Subcutaneous abdominal adipose tissue (tissue), 5 donors: Measurements from ENCODE around the gene SP3.

Experiments used
- H3K27ac ChIP-seq: one replicate; pipeline ENCODE4 v1.7.0; 2013; ENCODE audit warnings: low read depth, mild to moderate bottlenecking, inconsistent platforms, low read length, moderate library complexity
- H3K27me3 ChIP-seq, 5 donors: one replicate each; pipeline ENCODE4 v1.7.0; 2013; ENCODE audit warnings: low read length in 5 of 5, inconsistent platforms in 1 of 5; ENCODE audit not compliant: control insufficient read depth in 5 of 5, insufficient read depth in 4 of 5
- H3K36me3 ChIP-seq, 5 donors: one replicate each; pipeline ENCODE4 v1.7.0; 2013; ENCODE audit warnings: low read length in 5 of 5; ENCODE audit not compliant: control insufficient read depth in 5 of 5, insufficient read depth in 5 of 5
- H3K4me1 ChIP-seq, 5 donors: one replicate each; pipeline ENCODE4 v1.7.0; 2013; ENCODE audit warnings: low read length in 5 of 5, mild to moderate bottlenecking in 3 of 5, moderate library complexity in 1 of 5; ENCODE audit not compliant: control insufficient read depth in 5 of 5, insufficient read depth in 5 of 5
- H3K4me3 ChIP-seq, 5 donors: one replicate each; pipeline ENCODE4 v1.7.0; 2013; ENCODE audit warnings: low read length in 5 of 5, low read depth in 1 of 5
- H3K9ac ChIP-seq, 5 donors: one replicate each; pipeline ENCODE4 v1.7.0; 2013; ENCODE audit warnings: low read length in 5 of 5, mild to moderate bottlenecking in 4 of 5, moderate library complexity in 3 of 5
- H3K9me3 ChIP-seq, 5 donors: one replicate each; pipeline ENCODE4 v1.7.0; 2013; ENCODE audit warnings: low read length in 5 of 5; ENCODE audit not compliant: control insufficient read depth in 5 of 5
- donor health status: healthy.
- donor health status: healthy.
- donor health status: healthy.
- donor health status: healthy.
- donor health status: healthy.

SP3 gene

GRCh38 chr2:173965372-173966025 lies at the start of gene SP3:
Gene SP3 (minus strand): TSS chr2:173965373. CDS start chr2:173965171, 202 bp downstream.
- peak within 1 kb of the TSS; percentile 74 to 95 (median 89) for H3K9ac ChIP-seq
- peak within 1 kb of the TSS; percentile 72 to 95 (median 90) for H3K4me3 ChIP-seq
- H3K27me3 ChIP-seq, result no peaks in the 10 kb centered on the region
- peaks cover 0 to 3% (median 0%) of the 10 kb centered on the region in 5 donors for H3K36me3 ChIP-seq
- H3K27ac ChIP-seq, result peak within 1 kb of the TSS; percentile 98
- H3K4me1 ChIP-seq, result peaks cover 0 to 28% (median 24%) of the 10 kb centered on the region in 5 donors
- peaks cover 0 to 4% (median 0%) of the 10 kb centered on the region in 5 donors for H3K9me3 ChIP-seq

GRCh38 chr2:174014699-174015070 lies 49.5 kb upstream of the SP3 start:
- H3K36me3 ChIP-seq, result no peaks in the 10 kb centered on the region
- peak overlapping the region; percentile 100 for H3K27ac ChIP-seq
- peak overlapping the region in 1 of 5 donors; percentile 10 for H3K4me3 ChIP-seq
- H3K9me3 ChIP-seq, result no peaks in the 10 kb centered on the region
- peaks cover 8 to 46% (median 46%) of the 10 kb centered on the region in 5 donors for H3K4me1 ChIP-seq
- H3K27me3 ChIP-seq, result no peaks in the 10 kb centered on the region
- peak overlapping the region in 3 of 5 donors; percentile 15 to 75 (median 42) for H3K9ac ChIP-seq

GRCh38 chr2:174014011-174014698 lies 49.0 kb upstream of the SP3 start:
- H3K27me3 ChIP-seq, result no peaks in the 10 kb centered on the region
- H3K27ac ChIP-seq, result peak overlapping the region; percentile 100
- peaks cover 8 to 46% (median 46%) of the 10 kb centered on the region in 5 donors for H3K4me1 ChIP-seq
- peak overlapping the region in 4 of 5 donors; percentile 42 to 97 (median 78) for H3K9ac ChIP-seq
- H3K9me3 ChIP-seq, result no peaks in the 10 kb centered on the region
- H3K36me3 ChIP-seq, result no peaks in the 10 kb centered on the region
- H3K4me3 ChIP-seq, result peak overlapping the region in 3 of 5 donors; percentile 35 to 67 (median 64)

- H3K4me3 ChIP-seq, result peak overlapping the region; percentile 63 to 72 (median 67)
- no peaks in the 10 kb centered on the region for H3K36me3 ChIP-seq
- H3K9ac ChIP-seq, result peak overlapping the region; percentile 75 to 97 (median 90)
- H3K27me3 ChIP-seq, result no peaks in the 10 kb centered on the region
- H3K4me1 ChIP-seq, result peaks cover 8 to 46% (median 46%) of the 10 kb centered on the region in 5 donors
- no peaks in the 10 kb centered on the region for H3K9me3 ChIP-seq
- peak overlapping the region; percentile 100 for H3K27ac ChIP-seq
These were observed 48.2 kb upstream of the SP3 start for GRCh38 chr2:174013315-174013751.

- no peaks in the 10 kb centered on the region for H3K36me3 ChIP-seq
- peak overlapping the region; percentile 100 for H3K27ac ChIP-seq
- peak overlapping the region; percentile 75 to 97 (median 90) for H3K9ac ChIP-seq
- no peaks in the 10 kb centered on the region for H3K27me3 ChIP-seq
- peak overlapping the region; percentile 63 to 72 (median 67) for H3K4me3 ChIP-seq
- H3K9me3 ChIP-seq, result no peaks in the 10 kb centered on the region
- peaks cover 8 to 46% (median 46%) of the 10 kb centered on the region in 5 donors for H3K4me1 ChIP-seq
These were observed 47.5 kb upstream of the SP3 start for GRCh38 chr2:174012347-174013314.

- Histone ChIP-seq H3K4me3 (peak overlapping the region in 2 of 5 donors; percentile 65 to 67), H3K27ac (peak overlapping the region; percentile 100), H3K9ac (peak overlapping the region in 1 of 5 donors; percentile 23), H3K4me1 (peaks cover 8 to 46% (median 46%) of the 10 kb centered on the region in 5 donors), H3K36me3 (no peaks in the 10 kb centered on the region), H3K9me3 (no peaks in the 10 kb centered on the region), H3K27me3 (no peaks in the 10 kb centered on the region)
These were observed 46.6 kb upstream of the SP3 start for GRCh38 chr2:174011796-174012195.

- Histone ChIP-seq H3K4me1 (peaks cover 8 to 51% (median 47%) of the 10 kb centered on the region in 5 donors), H3K27ac (peak overlapping the region; percentile 100)
These were observed 46.0 kb upstream of the SP3 start for GRCh38 chr2:174011173-174011572.

GRCh38 chr2:174009488-174010223 lies 44.5 kb upstream of the SP3 start:
- Histone ChIP-seq H3K4me3 (no peak overlapping the region), H3K36me3 (no peaks in the 10 kb centered on the region), H3K27me3 (no peaks in the 10 kb centered on the region), H3K4me1 (peaks cover 8 to 59% (median 53%) of the 10 kb centered on the region in 5 donors), H3K9ac (no peak overlapping the region), H3K27ac (no peak overlapping the region), H3K9me3 (no peaks in the 10 kb centered on the region)

More at GRCh38 chr2:174011173-174011572, 46.0 kb upstream of the SP3 start:
- Histone ChIP-seq H3K9me3 (no peaks in the 10 kb centered on the region), H3K36me3 (no peaks in the 10 kb centered on the region), H3K9ac (no peak overlapping the region), H3K27me3 (no peaks in the 10 kb centered on the region), H3K4me3 (no peak overlapping the region)

- Histone ChIP-seq H3K9ac (no peak overlapping the region), H3K36me3 (no peaks in the 10 kb centered on the region), H3K9me3 (no peaks in the 10 kb centered on the region), H3K4me3 (no peak overlapping the region), H3K4me1 (peaks cover 3 to 52% (median 44%) of the 10 kb centered on the region in 5 donors), H3K27me3 (no peaks in the 10 kb centered on the region), H3K27ac (no peak overlapping the region)
These were observed 43.5 kb upstream of the SP3 start for GRCh38 chr2:174008720-174009119.
